NCI-H1417 (cell line): Measurements from ENCODE around the gene IKZF1.

Source experiments
- DNase-seq, 3 experiments: peaks; one replicate each; lab custom pipeline; 2025; lab: John Stamatoyannopoulos, UW

The IKZF1 gene

DNA sequence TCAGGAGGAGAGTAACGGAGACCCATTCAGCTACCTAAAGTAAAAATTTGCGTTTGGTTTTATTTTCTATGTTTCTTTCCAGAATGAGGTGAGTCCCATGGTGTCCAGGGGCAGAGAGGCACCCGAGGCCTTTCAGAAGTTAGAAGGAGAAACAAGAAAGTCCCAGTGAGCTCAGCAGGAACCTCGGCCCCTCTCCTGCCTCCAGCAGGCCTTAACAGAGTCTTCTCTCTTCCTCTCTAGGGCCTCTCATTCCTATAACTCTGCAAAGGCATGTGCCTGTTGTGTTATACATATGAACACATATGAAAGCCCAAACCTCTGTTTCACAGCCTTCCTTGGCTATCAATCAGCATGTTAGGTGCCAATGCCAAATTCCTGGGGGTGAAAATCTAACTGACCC is 20.8 kb upstream of the IKZF1 start:
- DNase-seq = no peak

DNA sequence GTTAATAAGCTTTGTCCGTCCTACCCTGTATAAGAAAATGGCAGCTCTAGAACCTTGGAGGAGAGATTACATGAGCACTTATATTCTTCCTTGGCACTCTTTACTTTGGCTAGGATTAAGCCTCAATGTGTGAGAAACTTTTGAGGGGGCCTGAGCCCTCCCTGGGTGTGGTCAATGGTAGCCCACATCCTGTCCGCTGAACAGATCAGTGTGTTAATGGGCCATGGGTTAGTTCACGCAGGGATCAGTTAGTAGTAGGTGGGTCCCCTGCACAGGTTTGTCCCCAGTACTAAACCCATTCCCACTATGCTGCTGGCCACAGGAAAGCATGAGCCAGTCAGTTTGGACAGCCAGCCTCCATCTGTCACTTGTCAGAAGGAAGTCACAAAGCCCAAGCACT is 20.2 kb upstream of the IKZF1 start:
- no peak for DNase-seq

- no peak for DNase-seq
Measured at GRCh38 chr7:50285269-50285668, 19.2 kb upstream of the IKZF1 start.

DNA sequence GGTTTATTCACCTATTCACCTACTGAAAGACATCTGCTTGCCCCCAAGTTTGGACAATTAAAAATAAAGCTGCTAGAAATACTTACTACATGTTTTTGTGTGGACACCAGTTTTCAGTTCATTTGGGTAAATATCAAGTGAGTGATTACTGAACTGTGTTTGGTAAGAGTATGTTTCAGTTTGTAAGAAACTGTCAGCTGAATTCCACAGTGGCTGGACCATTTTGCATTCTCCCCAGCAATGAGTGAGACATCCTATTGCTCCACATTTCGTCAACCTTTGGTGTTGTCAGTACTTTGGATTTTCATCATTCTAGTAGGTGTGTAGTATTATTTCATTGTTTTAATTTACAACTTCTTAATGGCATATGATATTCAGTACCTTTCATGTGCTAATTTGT is 17.4 kb upstream of the IKZF1 start:
- DNase-seq = no peak

GRCh38 chr7:50292165-50292757 is 12.3 kb upstream of the IKZF1 start:
- DNase-seq = no peak

GRCh38 chr7:50292763-50293162 is 11.8 kb upstream of the IKZF1 start:
- DNase-seq = no peak

DNA sequence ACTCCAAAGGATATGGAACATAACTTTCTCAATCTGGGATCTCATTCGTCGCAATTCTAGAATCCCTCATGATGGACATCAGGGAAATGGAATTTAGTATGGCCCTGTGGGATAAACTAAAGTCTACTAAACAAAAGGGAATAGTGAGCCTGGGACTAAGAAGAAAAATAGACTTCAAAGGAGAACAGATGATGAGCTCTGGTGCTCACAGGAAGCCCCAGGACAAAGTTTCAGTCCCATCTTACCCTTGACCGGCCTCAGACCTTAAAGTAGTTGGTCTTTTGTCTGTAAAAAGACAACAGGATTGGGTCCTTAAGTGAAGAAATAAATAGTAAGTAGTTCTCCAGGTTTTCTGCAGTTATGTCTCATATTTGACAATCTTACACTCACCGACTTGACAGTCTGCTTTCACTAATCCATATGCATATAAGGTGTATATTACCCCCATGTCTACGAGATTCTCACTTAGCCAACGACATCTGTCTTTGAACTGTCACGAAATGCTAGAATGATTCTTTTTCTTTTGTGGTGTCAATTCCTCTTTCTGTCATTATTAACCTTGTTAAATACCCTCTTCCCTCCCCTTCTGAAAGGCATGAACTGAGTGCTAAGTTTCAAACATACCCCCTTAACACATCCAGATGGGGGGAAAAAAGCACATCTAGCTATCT is 10.9 kb upstream of the IKZF1 start:
- no peak for DNase-seq

GRCh38 chr7:50295133-50295532 is 9.4 kb upstream of the IKZF1 start:
- no peak for DNase-seq

- DNase-seq = no peak
Measured at GRCh38 chr7:50296799-50297198, 7.7 kb upstream of the IKZF1 start.

DNA sequence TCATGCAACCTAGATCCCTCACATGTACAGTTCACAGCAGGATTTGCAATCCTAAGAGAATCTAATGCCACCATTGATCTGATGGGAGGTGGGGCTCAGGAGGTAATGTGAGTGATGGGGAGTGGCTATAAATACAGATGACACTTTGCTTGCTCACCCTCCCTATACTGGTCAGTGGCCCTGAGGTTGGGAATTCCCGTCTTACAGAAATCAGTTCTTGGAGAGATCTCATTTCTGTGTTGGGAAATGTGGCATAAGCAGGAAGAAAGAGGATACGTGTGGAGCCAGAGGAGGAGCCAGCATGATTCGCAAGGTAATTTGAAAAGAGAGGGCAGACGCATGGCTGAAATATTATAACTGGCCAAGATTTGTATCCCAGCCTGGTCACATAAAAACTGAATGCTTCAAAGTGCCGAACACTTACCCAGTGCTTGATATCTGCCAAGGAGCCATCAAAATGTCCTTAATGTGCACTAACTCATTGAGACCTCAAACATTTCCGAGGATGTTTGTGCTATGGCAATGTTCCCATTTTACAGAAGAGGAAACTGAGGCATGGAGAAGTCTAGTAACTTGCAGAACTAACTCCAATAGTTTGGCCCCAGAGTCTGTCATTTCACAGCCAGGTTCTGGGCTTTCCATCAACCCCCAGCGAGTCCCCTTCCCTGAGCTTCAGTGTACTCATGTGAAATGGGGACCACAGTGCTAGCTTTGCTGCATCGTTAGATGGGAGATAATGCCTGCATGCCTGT is 5.5 kb upstream of the IKZF1 start:
- no peak for DNase-seq

GRCh38 chr7:50300336-50300735 is 4.2 kb upstream of the IKZF1 start:
- no peak for DNase-seq

- no peak for DNase-seq
Measured at GRCh38 chr7:50302486-50303334, 1.8 kb upstream of the IKZF1 start.

DNA sequence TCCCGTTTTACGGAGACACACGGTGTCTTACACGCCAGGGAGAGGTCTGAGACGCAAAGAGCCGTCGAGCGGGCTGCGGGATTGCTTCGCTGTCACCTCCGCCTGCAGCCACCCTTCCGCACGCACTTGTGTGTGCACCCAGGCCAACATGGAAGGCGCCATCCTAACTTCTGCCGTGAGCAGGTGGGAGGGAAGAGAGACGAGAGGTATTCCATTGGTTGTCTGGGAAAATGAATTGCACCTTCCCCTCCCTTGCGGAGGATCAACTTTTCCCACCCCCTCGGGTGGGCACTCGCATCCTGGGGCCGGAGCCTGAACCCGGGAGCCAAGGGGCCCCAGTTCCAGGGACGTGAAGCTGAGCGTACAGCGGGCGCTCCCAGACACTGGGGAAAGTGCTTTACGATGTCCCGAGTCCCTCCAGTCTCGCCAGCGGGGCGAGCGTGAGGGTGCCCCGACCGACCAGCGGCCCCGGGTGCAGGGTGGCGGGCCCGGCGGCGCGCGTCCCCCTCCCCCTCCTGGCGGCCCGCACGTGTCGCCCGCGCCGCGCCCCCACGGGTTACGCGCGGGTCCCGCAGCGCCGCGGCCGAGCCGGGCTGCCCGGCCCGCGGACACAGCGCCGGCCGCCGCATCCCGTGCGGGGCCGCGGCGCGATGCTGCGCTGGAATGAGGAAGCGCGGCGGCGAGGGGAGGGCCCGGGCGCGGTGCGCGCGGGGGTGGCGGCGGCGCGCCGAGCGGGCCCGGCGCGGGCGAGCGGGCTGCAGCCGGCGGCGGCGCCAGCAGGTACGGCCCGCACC is 984 bp upstream of the IKZF1 start:
- no peak for DNase-seq

- DNase-seq = no peak
Measured at GRCh38 chr7:50304911-50305582, 531 bp downstream of the IKZF1 start.

- no peak for DNase-seq
Measured at GRCh38 chr7:50305583-50306493, 1.3 kb downstream of the IKZF1 start.

DNA sequence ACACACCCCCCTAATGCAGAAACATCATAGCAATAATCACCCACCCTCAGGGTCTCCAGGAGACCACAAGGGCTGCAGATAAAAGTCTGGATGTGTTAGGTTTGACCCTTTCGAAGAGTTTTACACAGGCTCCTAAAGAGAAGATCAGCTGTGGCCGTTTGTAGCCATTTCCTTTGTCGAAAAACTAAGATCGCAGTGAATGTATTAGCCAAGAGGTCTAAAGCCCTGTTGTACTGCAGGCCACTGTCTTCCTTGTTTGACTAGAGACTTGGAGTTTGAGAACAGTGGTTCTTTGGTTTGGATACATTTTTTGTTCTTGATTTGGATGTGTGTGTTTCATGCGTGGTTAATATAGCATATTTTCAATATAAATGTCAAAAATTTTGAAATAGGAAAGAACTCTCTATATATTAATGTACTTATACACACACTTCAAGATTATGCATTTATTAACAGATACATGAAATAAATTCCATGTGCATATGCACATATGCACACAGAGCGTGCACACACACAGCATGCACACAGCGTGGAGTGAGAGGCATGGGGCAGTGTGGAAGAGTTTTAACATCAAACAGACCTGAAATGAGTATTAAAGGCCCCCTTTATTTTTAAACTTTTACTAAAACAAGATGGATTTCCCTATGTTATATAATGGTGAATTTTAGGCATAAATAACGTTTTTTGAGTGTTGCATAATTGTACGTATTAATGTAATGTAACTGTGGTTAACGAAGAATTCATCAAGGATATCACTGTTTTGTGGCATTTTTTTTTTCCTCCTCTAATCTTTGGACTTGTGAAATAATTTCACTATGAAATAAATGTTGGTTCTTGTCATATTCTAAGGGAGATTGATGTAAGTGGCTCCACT is 2.2 kb downstream of the IKZF1 start:
- no peak for DNase-seq

DNA sequence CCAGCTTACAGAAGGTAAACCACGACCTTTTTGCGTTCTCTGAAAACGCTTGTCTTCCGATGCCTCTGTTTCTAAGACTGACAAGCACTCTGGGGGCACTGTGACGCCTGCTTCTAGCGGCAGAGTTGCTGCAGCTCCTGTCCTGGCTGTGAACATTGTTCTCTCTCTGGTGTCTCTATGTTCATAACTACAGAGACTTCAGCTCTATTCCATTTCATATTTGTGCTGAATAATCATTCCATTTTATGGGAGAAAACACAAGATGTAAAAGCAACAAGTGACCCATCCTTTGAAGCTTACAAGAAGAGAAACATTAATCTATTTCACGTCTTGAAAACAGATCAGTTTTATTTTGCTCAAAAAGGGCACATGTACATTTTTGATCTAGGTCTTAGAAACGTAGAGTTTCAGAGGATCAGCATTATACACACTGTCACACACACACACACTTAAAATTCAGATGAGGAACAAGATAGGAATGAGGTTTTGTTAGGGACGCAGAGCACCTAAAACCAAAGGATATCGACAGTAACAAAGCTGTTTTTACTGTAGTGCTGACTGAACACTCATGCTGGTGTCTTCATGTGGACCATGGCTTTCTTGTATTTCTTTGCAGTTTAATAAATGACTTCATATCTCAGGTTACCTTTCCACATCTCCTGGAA is 3.0 kb downstream of the IKZF1 start:
- DNase-seq = no peak

DNA sequence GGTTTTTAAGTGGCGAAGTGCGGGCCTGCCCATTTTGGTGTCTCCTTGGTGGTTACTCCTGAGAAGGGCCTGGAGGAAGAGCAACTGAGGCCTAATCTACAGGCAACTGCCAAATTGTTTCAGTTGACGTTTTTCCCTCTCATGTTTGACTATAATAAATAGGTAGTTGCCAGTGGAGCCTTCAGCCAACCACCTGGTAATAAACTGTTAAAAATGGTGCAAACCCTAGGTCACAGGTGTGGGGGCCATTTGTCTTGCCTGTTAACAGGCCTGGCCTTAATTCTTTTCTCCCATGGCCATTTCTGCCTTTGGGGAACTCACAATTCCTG is 3.7 kb downstream of the IKZF1 start:
- no peak for DNase-seq
